ENCODE data around the gene IMMP2L. TPM values are rescaled to one million over a fixed set of nuclear protein-coding genes. Genes with fewer than 3 reads are reported as not detected.
"Not testable (repeated sequence)": the region's sequence is repeated elsewhere in the genome, so short reads cannot be mapped to it uniquely, and the experiment has no call there.

The IMMP2L gene
- total and polyA plus RNA-seq, 3 experiments from 2014 or later = 13.7 to 23.5 (median 18.0) TPM

GRCh38 chr7:111475959-111476358 lies 86.3 kb downstream of the IMMP2L start:
- no peak for DNase-seq
- peaks cover 1 to 8% (median 4%) of the 10 kb centered on the region in 5 donors for H3K9me3 Mint-ChIP-seq
- ChIA-PET POLR2A (no interaction called here), CTCF (no interaction called here)
- Histone ChIP-seq H3K9me3 (ENCODE audit: low read length) (no peaks in the 10 kb centered on the region), H3K27ac (ENCODE audit: low read depth, low read length) (no peak overlapping the region), H3K36me3 (ENCODE audit: insufficient read depth, low read length) (no peaks in the 10 kb centered on the region), H3K4me3 (ENCODE audit: low read length) (no peak overlapping the region), H3K4me1 (ENCODE audit: insufficient read depth, low read length) (no peaks in the 10 kb centered on the region), H3K27me3 (ENCODE audit: insufficient read depth, low read length, poor library complexity, severe bottlenecking) (no peaks in the 10 kb centered on the region)
- no peak overlapping the region for H3K4me3 Mint-ChIP-seq
- H3K36me3 Mint-ChIP-seq = peaks cover 6 to 26% (median 15%) of the 10 kb centered on the region in 3 donors
- no peaks in the 10 kb centered on the region for H3K27me3 Mint-ChIP-seq
- H3K27ac Mint-ChIP-seq = no peak overlapping the region
- H3K4me1 Mint-ChIP-seq = no peaks in the 10 kb centered on the region

- no peak for DNase-seq
- no peaks in the 10 kb centered on the region for H3K4me1 ChIP-seq (ENCODE audit: insufficient read depth, low read length)
- Mint-ChIP-seq H3K27ac (no peak overlapping the region), H3K4me3 (no peak overlapping the region), H3K9me3 (peaks cover 1 to 10% (median 5%) of the 10 kb centered on the region in 5 donors), H3K36me3 (peaks cover 4 to 26% (median 15%) of the 10 kb centered on the region in 3 donors), H3K27me3 (no peaks in the 10 kb centered on the region), H3K4me1 (no peaks in the 10 kb centered on the region)
- H3K36me3 ChIP-seq (ENCODE audit: insufficient read depth, low read length) = no peaks in the 10 kb centered on the region
- no peaks in the 10 kb centered on the region for H3K27me3 ChIP-seq (ENCODE audit: insufficient read depth, low read length, poor library complexity, severe bottlenecking)
- CTCF ChIA-PET = no interaction called here
- POLR2A ChIA-PET = no interaction called here
- no peaks in the 10 kb centered on the region for H3K9me3 ChIP-seq (ENCODE audit: low read length)
- H3K4me3 ChIP-seq (ENCODE audit: low read length) = no peak overlapping the region
- no peak overlapping the region for H3K27ac ChIP-seq (ENCODE audit: low read depth, low read length)
Measured at GRCh38 chr7:111475419-111475748, 86.9 kb downstream of the IMMP2L start.

GRCh38 chr7:111474723-111475418 lies 87.4 kb downstream of the IMMP2L start:
- Mint-ChIP-seq H3K27ac (no peak overlapping the region), H3K9me3 (peaks cover 1 to 12% (median 6%) of the 10 kb centered on the region in 5 donors), H3K36me3 (peaks cover 4 to 28% (median 15%) of the 10 kb centered on the region in 3 donors), H3K4me1 (no peaks in the 10 kb centered on the region), H3K27me3 (no peaks in the 10 kb centered on the region), H3K4me3 (no peak overlapping the region)
- Histone ChIP-seq H3K4me3 (ENCODE audit: low read length) (no peak overlapping the region), H3K27me3 (ENCODE audit: insufficient read depth, low read length, poor library complexity, severe bottlenecking) (no peaks in the 10 kb centered on the region), H3K36me3 (ENCODE audit: insufficient read depth, low read length) (no peaks in the 10 kb centered on the region), H3K9me3 (ENCODE audit: low read length) (no peaks in the 10 kb centered on the region), H3K4me1 (ENCODE audit: insufficient read depth, low read length) (no peaks in the 10 kb centered on the region), H3K27ac (ENCODE audit: low read depth, low read length) (peak overlapping the region; percentile 17)
- POLR2A ChIA-PET = no interaction called here
- CTCF ChIA-PET = no interaction called here
- no peak for DNase-seq

- no peaks in the 10 kb centered on the region for H3K4me1 Mint-ChIP-seq
- Histone ChIP-seq H3K9me3 (ENCODE audit: low read length) (no peaks in the 10 kb centered on the region), H3K27me3 (ENCODE audit: insufficient read depth, low read length, poor library complexity, severe bottlenecking) (no peaks in the 10 kb centered on the region), H3K4me3 (ENCODE audit: low read length) (no peak overlapping the region), H3K27ac (ENCODE audit: low read depth, low read length) (no peak overlapping the region), H3K4me1 (ENCODE audit: insufficient read depth, low read length) (no peaks in the 10 kb centered on the region), H3K36me3 (ENCODE audit: insufficient read depth, low read length) (no peaks in the 10 kb centered on the region)
- POLR2A ChIA-PET = no interaction called here
- no peak overlapping the region for H3K27ac Mint-ChIP-seq
- H3K36me3 Mint-ChIP-seq = peaks cover 4 to 40% (median 20%) of the 10 kb centered on the region in 3 donors
- H3K4me3 Mint-ChIP-seq = no peak overlapping the region
- DNase-seq = no peak
- CTCF ChIA-PET = no interaction called here
- peaks cover 1 to 20% (median 13%) of the 10 kb centered on the region in 5 donors for H3K9me3 Mint-ChIP-seq
- no peaks in the 10 kb centered on the region for H3K27me3 Mint-ChIP-seq
Measured at GRCh38 chr7:111473449-111474198, 88.7 kb downstream of the IMMP2L start.

GRCh38 chr7:111470998-111471397 lies 91.3 kb downstream of the IMMP2L start:
- H3K9me3 ChIP-seq (ENCODE audit: low read length) = no peaks in the 10 kb centered on the region
- no peaks in the 10 kb centered on the region for H3K36me3 ChIP-seq (ENCODE audit: insufficient read depth, low read length)
- H3K4me3 ChIP-seq (ENCODE audit: low read length) = no peak overlapping the region
- H3K27ac ChIP-seq (ENCODE audit: low read depth, low read length) = no peak overlapping the region
- H3K27me3 Mint-ChIP-seq = no peaks in the 10 kb centered on the region
- ChIA-PET POLR2A (no interaction called here), CTCF (no interaction called here)
- H3K4me3 Mint-ChIP-seq = no peak overlapping the region
- no peak overlapping the region for H3K27ac Mint-ChIP-seq
- no peaks in the 10 kb centered on the region for H3K4me1 Mint-ChIP-seq
- H3K27me3 ChIP-seq (ENCODE audit: insufficient read depth, low read length, poor library complexity, severe bottlenecking) = no peaks in the 10 kb centered on the region
- H3K4me1 ChIP-seq (ENCODE audit: insufficient read depth, low read length) = no peaks in the 10 kb centered on the region
- DNase-seq = no peak
- peaks cover 0 to 27% (median 17%) of the 10 kb centered on the region in 5 donors for H3K9me3 Mint-ChIP-seq
- H3K36me3 Mint-ChIP-seq = peaks cover 2 to 59% (median 21%) of the 10 kb centered on the region in 3 donors

GRCh38 chr7:111469894-111470293 lies 92.4 kb downstream of the IMMP2L start:
- H3K4me3 Mint-ChIP-seq; H3K4me1 Mint-ChIP-seq; H3K9me3 ChIP-seq (ENCODE audit: low read length); CTCF ChIA-PET; DNase-seq; H3K27me3 ChIP-seq (ENCODE audit: insufficient read depth, low read length, poor library complexity, severe bottlenecking); H3K27me3 Mint-ChIP-seq; H3K4me1 ChIP-seq (ENCODE audit: insufficient read depth, low read length); H3K27ac Mint-ChIP-seq; H3K27ac ChIP-seq (ENCODE audit: low read depth, low read length); H3K4me3 ChIP-seq (ENCODE audit: low read length); POLR2A ChIA-PET; H3K36me3 ChIP-seq (ENCODE audit: insufficient read depth, low read length): not testable (repeated sequence)
- Mint-ChIP-seq H3K9me3 (peaks cover 0 to 27% (median 17%) of the 10 kb centered on the region in 5 donors), H3K36me3 (peaks cover 2 to 59% (median 21%) of the 10 kb centered on the region in 3 donors)

GRCh38 chr7:111465774-111466173 lies 96.5 kb downstream of the IMMP2L start:
- DNase-seq; H3K4me3 Mint-ChIP-seq; H3K9me3 ChIP-seq (ENCODE audit: low read length); POLR2A ChIA-PET; H3K4me1 Mint-ChIP-seq; CTCF ChIA-PET; H3K27ac ChIP-seq (ENCODE audit: low read depth, low read length); H3K4me1 ChIP-seq (ENCODE audit: insufficient read depth, low read length); H3K4me3 ChIP-seq (ENCODE audit: low read length); H3K27me3 ChIP-seq (ENCODE audit: insufficient read depth, low read length, poor library complexity, severe bottlenecking); H3K27ac Mint-ChIP-seq; H3K36me3 ChIP-seq (ENCODE audit: insufficient read depth, low read length); H3K27me3 Mint-ChIP-seq: not testable (repeated sequence)
- H3K9me3 Mint-ChIP-seq = peaks cover 0 to 23% (median 9%) of the 10 kb centered on the region in 5 donors
- peaks cover 4 to 41% (median 11%) of the 10 kb centered on the region in 3 donors for H3K36me3 Mint-ChIP-seq

GRCh38 chr7:111460695-111461094 lies 101.6 kb downstream of the IMMP2L start:
- DNase-seq = no peak
- H3K27ac ChIP-seq (ENCODE audit: low read depth, low read length) = no peak overlapping the region
- Mint-ChIP-seq H3K27me3 (no peaks in the 10 kb centered on the region), H3K4me1 (peaks cover 0 to 4% (median 0%) of the 10 kb centered on the region in 3 donors), H3K36me3 (peaks cover 0 to 14% (median 7%) of the 10 kb centered on the region in 3 donors), H3K27ac (no peak overlapping the region), H3K4me3 (no peak overlapping the region), H3K9me3 (peaks cover 0 to 2% (median 0%) of the 10 kb centered on the region in 5 donors)
- no peaks in the 10 kb centered on the region for H3K4me1 ChIP-seq (ENCODE audit: insufficient read depth, low read length)
- CTCF ChIA-PET = no interaction called here
- no peaks in the 10 kb centered on the region for H3K27me3 ChIP-seq (ENCODE audit: insufficient read depth, low read length, poor library complexity, severe bottlenecking)
- H3K9me3 ChIP-seq (ENCODE audit: low read length) = no peaks in the 10 kb centered on the region
- H3K4me3 ChIP-seq (ENCODE audit: low read length) = no peak overlapping the region
- POLR2A ChIA-PET = no interaction called here
- H3K36me3 ChIP-seq (ENCODE audit: insufficient read depth, low read length) = no peaks in the 10 kb centered on the region
